Stimulated activated CD8-positive, alpha-beta memory T cell treated with anti-CD3 and anti-CD28 coated beads, Interleukin-7, amount 100 ng/mL, for 4 hours (primary cell): Measurements from ENCODE around the gene DCLK1.

ENCODE experiments used
- DNase-seq, 2 donors: peaks; one replicate each; pipeline ENCODE4 v3.0.0-alpha.2; 2020; ENCODE audit warnings: low read depth in 2 of 2

Gene DCLK1

GRCh38 chr13:35947315-35947714, 183.9 kb downstream of the DCLK1 start:
- no peak for DNase-seq

GRCh38 chr13:35945368-35945767, 185.8 kb downstream of the DCLK1 start:
- no peak for DNase-seq

GRCh38 chr13:35941374-35941773, 189.8 kb downstream of the DCLK1 start:
- no peak for DNase-seq

GRCh38 chr13:35940734-35941133, 190.4 kb downstream of the DCLK1 start:
- DNase-seq = no peak

GRCh38 chr13:35936246-35936978, 194.8 kb downstream of the DCLK1 start:
- no peak for DNase-seq

GRCh38 chr13:35930665-35931631, 200.2 kb downstream of the DCLK1 start:
- no peak for DNase-seq

- DNase-seq = no peak
Observed at GRCh38 chr13:35927567-35928021, 203.6 kb downstream of the DCLK1 start.

- no peak for DNase-seq
Observed at GRCh38 chr13:35926859-35927530, 204.2 kb downstream of the DCLK1 start.

- no peak for DNase-seq
Observed at GRCh38 chr13:35925669-35926068, 205.5 kb downstream of the DCLK1 start.

GRCh38 chr13:35923347-35923746, 207.8 kb downstream of the DCLK1 start:
- no peak for DNase-seq

GRCh38 chr13:35920816-35921215, 210.4 kb downstream of the DCLK1 start:
- no peak for DNase-seq

GRCh38 chr13:35917942-35918645, 213.1 kb downstream of the DCLK1 start:
- DNase-seq = no peak

- DNase-seq = no peak
Observed at GRCh38 chr13:35917252-35917941, 213.8 kb downstream of the DCLK1 start.

- DNase-seq = no peak
Observed at GRCh38 chr13:35916146-35916545, 215.0 kb downstream of the DCLK1 start.

GRCh38 chr13:35914662-35915061, 216.5 kb downstream of the DCLK1 start:
- DNase-seq = no peak

GRCh38 chr13:35912841-35913240, 218.3 kb downstream of the DCLK1 start:
- DNase-seq = no peak

- DNase-seq = no peak
Observed at GRCh38 chr13:35909837-35910540, 221.2 kb downstream of the DCLK1 start.

- DNase-seq = no peak
Observed at GRCh38 chr13:35909091-35909490, 222.1 kb downstream of the DCLK1 start.

- DNase-seq = no peak
Observed at GRCh38 chr13:35908226-35908625, 223.0 kb downstream of the DCLK1 start.

GRCh38 chr13:35906636-35907035, 224.5 kb downstream of the DCLK1 start:
- no peak for DNase-seq
